ENCODE data around the gene FNDC3B. TPM values are rescaled to one million over a fixed set of nuclear protein-coding genes. Genes with fewer than 3 reads are reported as not detected.

The FNDC3B gene
- total and polyA plus RNA-seq, 2 of the 8 experiments (the other 6 are each of a cell fraction or from before 2014, with no cell fraction given): 14.1 to 44.4 TPM

GRCh38 chr3:172339892-172340291 is 300.5 kb downstream of the FNDC3B start:
- TF ChIP-seq USF2 (IDR thresholded peaks at IDR 0.05; ENCODE audit: low read length) (no peak), CTCF (IDR thresholded peaks at IDR 0.05; ENCODE audit: control extremely low read depth in 1 of 3, insufficient read depth in 1 of 3, low read depth in 1 of 3, low read length in 3 of 3) (no peak), PHF8 (conservative IDR thresholded peaks at IDR 0.05; ENCODE audit: low read depth, low read length) (no peak), SP1 (IDR thresholded peaks at IDR 0.05; ENCODE audit: low read depth, low read length) (no peak), GABPA (IDR thresholded peaks at IDR 0.05; ENCODE audit: borderline replicate concordance, insufficient read depth, low read length) (no peak), HDAC6 (IDR thresholded peaks at IDR 0.05; ENCODE audit: low read depth, low read length) (no peak), RXRA (IDR thresholded peaks at IDR 0.05; ENCODE audit: insufficient read depth, low read depth, low read length) (no peak), ATF3 (IDR thresholded peaks at IDR 0.05; ENCODE audit: insufficient read depth, low read depth, low read length) (no peak)
- peaks cover 4 to 37% (median 20%) of the 10 kb centered on the region in 4 experiments; a peak in 7 of 8 replicates for H3K36me3 ChIP-seq (ENCODE audit: control insufficient read depth in 2 of 4, insufficient read depth in 4 of 4, low read length in 3 of 4)
- H3K9ac ChIP-seq (replicated peaks in 1 of 4; ENCODE audit: extremely low read depth in 1 of 4, low read depth in 3 of 4, low read length in 3 of 4): no peak overlapping the region
- no peaks in the 10 kb centered on the region for H3K9me3 ChIP-seq (ENCODE audit: insufficient read depth in 2 of 2, low read depth in 1 of 2, low read length in 1 of 2)
- no peak overlapping the region for H3K4me3 ChIP-seq (ENCODE audit: extremely low read depth in 1 of 4, insufficient read depth in 2 of 4, low read depth in 3 of 4, low read length in 4 of 4)
- no peak overlapping the region for H2BK12ac ChIP-seq (ENCODE audit: low read depth, low read length)
- no peaks in the 10 kb centered on the region for H3K23me2 ChIP-seq (ENCODE audit: low read depth, low read length)
- H4K20me1 ChIP-seq (replicated peaks in 1 of 2; ENCODE audit: control insufficient read depth in 1 of 2, insufficient read depth in 2 of 2, low read length in 2 of 2): peaks cover 0 to 3% of the 10 kb centered on the region in 2 experiments
- H2AFZ ChIP-seq (ENCODE audit: low read length): no peak overlapping the region
- H4K91ac ChIP-seq (replicated peaks; ENCODE audit: insufficient read length, low read length): no peak overlapping the region
- H3K56ac ChIP-seq (replicated peaks; ENCODE audit: insufficient read length, low read depth, low read length): no peak overlapping the region
- no peaks in the 10 kb centered on the region for H3K79me1 ChIP-seq (ENCODE audit: low read depth, low read length)
- H3K27me3 ChIP-seq (replicated peaks in 1 of 4; ENCODE audit: control insufficient read depth in 3 of 4, extremely low read depth in 1 of 4, insufficient read depth in 3 of 4, low read length in 3 of 4): no peaks in the 10 kb centered on the region
- CTCF ChIA-PET (ENCODE audit: partially characterized antibody): interaction anchor here (0.7 to 3.1 kb wide), 12 partner anchors 9 to 675 kb away, joined by 3 to 24 read pairs (median 5); no protein-coding TSS in a partner anchor
- no peak overlapping the region for H2BK120ac ChIP-seq (replicated peaks; ENCODE audit: low read depth, low read length)
- DNase-seq (ENCODE audit: low read depth in 1 of 2, low spot score in 2 of 2) (no peak), FAIRE-seq (no peak)
- no peak overlapping the region for H3K4me2 ChIP-seq (ENCODE audit: insufficient read depth in 1 of 2, low read depth in 2 of 2, low read length in 2 of 2)
- 92% methylated on average over 7 of the region's 8 CpGs; no CpG with 5 or more reads in 1 of the 2 experiments for WGBS, 2 experiments (ENCODE audit: extremely low coverage in 1 of 2, insufficient coverage in 1 of 2, insufficient read length in 1 of 2, insufficient replicate concordance in 2 of 2, low coverage in 1 of 2, low lambda C conversion rate in 2 of 2, missing lambda C conversion rate in 1 of 2)
- no peaks in the 10 kb centered on the region for H3K79me2 ChIP-seq (ENCODE audit: control insufficient read depth in 1 of 2, insufficient read depth in 2 of 2, low read length in 2 of 2)
- no peak overlapping the region for H4K8ac ChIP-seq (ENCODE audit: extremely low read depth, insufficient read depth, low read length)
- H3K23ac ChIP-seq (ENCODE audit: insufficient read length): no peak overlapping the region
- H3K4ac ChIP-seq (replicated peaks; ENCODE audit: insufficient read length, low read depth, low read length): no peak overlapping the region
- H2BK15ac ChIP-seq (ENCODE audit: low read length): no peak overlapping the region
- H4K5ac ChIP-seq (ENCODE audit: insufficient read length, low read depth, low read length): no peak overlapping the region
- POLR2A ChIA-PET (ENCODE audit: partially characterized antibody): interaction anchor here (1.2 kb wide), 1 partner anchor 132 kb away, joined by 3 read pairs; no protein-coding TSS in a partner anchor
- H3K18ac ChIP-seq (ENCODE audit: extremely low read depth, low read length): no peak overlapping the region
- no peak overlapping the region for H3K14ac ChIP-seq (ENCODE audit: insufficient read length)
- no peak overlapping the region for H2AK5ac ChIP-seq (ENCODE audit: low read depth, low read length)
- H3K4me1 ChIP-seq (replicated peaks in 1 of 4; ENCODE audit: control insufficient read depth in 3 of 4, insufficient read depth in 4 of 4, low read length in 3 of 4): no peaks in the 10 kb centered on the region
- no peak overlapping the region for H2BK20ac ChIP-seq (ENCODE audit: low read length)
- no peak overlapping the region for H3K27ac ChIP-seq (ENCODE audit: low read depth, low read length)
- no peak overlapping the region for H2BK5ac ChIP-seq (ENCODE audit: low read depth, low read length)
